HG02588 (cell line): ENCODE results near the gene TNFSF9.

Source experiments
- ATAC-seq: cut with Tn5 transposase; IDR thresholded peaks from one replicate; pipeline ENCODE4 v1.9.1; 2021; ENCODE audit warnings: mild to moderate bottlenecking, moderate library complexity; ENCODE audit not compliant: unreplicated experiment

The TNFSF9 gene, protein sequence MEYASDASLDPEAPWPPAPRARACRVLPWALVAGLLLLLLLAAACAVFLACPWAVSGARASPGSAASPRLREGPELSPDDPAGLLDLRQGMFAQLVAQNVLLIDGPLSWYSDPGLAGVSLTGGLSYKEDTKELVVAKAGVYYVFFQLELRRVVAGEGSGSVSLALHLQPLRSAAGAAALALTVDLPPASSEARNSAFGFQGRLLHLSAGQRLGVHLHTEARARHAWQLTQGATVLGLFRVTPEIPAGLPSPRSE

DNA sequence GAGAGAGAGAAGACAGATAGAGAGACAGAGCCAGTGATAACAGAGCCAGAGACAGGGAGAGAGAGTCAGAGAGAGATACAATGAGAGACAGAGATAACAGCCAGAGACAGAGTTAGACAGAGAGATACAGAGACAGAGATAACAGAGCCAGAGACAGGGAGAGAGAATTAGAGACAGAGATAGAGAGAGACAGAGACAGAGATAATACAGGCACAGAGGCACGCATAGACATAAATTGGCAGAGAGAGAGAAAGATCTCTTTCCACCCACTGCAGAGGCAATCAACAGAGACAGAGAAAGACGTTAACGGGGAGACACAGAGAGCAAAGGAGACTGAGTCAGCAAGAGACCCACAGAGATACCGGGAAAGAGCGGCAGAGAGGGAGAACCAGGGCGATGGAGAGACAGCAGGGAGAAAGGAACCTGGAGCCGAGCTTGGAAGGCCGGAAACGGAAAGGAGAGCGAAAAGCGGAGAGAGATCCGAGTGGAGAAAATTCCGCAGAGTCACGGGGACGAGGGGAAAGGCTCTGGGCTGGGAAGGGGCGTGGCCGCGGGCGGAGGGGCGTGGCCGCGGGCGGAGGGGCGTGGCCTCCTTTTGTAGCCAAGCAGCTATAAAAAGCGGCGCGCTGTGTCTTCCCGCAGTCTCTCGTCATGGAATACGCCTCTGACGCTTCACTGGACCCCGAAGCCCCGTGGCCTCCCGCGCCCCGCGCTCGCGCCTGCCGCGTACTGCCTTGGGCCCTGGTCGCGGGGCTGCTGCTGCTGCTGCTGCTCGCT is at the start of gene TNFSF9:
TNFSF9 (plus strand) TSS at position 641 of the 777 bp plus-strand sequence; CDS start at position 652, 11 bp downstream.
- peak; percentile 36 for ATAC-seq

DNA sequence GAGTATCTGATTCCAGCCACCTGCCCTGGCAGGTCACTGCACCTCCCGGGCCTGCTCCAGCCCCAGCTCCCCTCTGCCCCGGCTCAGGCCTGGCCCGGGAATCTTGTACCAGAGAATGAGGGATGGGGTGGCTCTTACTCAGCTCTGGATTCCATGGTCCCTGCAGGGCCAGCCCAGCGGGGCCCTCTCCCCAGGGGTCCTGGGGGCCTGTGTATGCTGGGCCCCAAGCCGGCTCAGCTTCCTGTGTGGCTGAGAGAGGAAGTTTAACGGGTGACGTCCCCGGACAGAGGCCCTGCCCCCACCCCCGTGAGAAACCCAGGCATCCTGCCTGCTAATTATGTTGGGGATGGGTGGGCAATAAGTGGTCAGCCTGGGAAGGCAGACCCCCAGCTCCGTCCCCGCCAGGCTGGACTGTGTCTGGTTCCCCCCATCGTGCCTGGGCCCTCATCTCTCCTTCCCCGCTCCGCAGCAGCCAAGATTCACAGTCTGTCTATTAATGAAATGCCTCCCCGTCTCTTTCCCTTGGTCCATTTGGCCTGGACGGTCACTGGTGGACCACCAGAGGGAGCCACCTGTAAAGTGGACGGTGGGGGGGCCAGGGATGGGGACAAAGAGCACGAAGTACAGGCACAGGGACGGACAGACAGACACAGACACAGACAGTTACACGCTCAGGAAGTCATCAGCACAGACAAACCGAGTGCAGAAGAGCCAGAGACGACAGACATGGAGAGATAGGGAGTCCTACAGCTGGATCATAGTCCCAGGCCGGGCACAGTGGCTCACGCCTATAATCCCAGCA is 49.1 kb upstream of the TNFSF9 start, which contains the start of gene DENND1C:
DENND1C (minus strand) TSS at position 247 of the 802 bp plus-strand sequence; CDS start at position 155, 92 bp downstream.
- ATAC-seq = peak; percentile 49

DNA sequence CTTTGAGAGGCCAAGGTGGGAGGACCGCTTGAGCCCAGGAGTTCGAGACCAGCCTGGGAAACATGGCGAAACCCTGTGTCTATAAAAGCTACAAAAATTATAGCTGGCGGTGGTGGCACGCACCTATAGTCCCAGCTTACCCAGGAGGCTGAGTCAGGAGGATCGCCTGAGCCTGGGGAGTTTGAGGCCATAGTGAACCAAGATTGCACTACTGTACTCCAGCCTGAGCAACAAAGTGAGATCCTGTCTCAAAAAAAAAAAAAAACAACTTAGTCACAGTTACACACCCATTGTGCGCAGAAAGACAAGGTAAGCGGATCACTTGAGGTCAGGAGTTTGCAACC is 48.5 kb upstream of the TNFSF9 start:
- ATAC-seq = no peak

DNA sequence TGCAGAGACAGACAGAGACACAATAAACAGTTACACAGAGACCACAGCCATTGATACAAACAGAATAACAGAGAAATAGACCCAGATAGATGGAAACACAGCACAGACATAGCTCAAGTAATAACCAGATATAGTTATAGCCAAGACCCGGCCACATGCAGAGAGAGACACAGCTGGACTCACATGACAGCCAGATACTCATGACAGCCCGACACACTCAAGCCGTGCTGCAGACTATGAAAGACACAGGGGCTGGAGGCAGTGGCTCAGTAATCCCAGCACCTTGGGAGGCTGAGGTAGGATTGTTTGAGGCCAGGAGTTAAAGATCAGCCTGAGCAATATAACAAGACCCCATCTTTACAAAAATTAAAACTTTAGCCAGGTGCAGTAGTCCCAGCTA is 47.6 kb upstream of the TNFSF9 start:
- no peak for ATAC-seq

DNA sequence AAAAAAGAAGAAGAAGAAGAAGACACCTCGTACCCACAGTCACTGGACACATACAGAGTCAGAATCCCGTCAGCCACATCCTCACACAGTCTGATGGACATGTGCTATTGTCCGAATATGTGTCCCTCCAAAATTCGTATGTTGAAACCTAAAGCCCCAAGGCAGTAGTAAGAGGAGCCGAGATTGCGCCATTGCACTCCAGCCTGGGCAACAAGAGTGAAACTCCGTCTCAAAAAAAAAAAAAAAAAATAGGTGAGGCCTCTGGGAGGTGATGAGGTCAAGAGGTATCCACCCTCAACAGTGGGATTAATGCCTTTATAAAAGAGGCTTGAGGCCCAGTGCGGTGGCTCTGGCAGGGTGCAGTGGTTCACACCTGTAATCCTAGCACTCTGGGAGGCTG is 46.6 kb upstream of the TNFSF9 start:
- ATAC-seq = no peak

DNA sequence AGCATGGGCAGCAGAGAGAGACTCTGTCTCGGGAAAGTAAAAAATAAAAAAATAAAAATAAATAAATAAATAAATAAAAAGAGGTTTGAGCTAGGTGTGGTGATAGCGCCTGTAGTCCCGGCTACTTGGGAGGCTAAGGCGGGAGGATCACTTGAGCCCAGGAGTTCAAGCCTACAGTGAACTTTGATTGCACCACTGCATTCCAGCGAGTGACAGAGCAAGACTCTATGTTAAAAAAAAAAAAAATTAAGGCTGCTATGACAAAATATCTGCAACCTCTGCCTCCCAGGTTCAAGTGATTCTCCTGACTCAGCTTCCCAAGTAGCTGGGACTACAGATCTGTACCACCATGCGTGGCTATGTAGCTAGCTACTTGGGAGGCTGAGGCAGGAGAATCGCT is 46.0 kb upstream of the TNFSF9 start:
- ATAC-seq = no peak

DNA sequence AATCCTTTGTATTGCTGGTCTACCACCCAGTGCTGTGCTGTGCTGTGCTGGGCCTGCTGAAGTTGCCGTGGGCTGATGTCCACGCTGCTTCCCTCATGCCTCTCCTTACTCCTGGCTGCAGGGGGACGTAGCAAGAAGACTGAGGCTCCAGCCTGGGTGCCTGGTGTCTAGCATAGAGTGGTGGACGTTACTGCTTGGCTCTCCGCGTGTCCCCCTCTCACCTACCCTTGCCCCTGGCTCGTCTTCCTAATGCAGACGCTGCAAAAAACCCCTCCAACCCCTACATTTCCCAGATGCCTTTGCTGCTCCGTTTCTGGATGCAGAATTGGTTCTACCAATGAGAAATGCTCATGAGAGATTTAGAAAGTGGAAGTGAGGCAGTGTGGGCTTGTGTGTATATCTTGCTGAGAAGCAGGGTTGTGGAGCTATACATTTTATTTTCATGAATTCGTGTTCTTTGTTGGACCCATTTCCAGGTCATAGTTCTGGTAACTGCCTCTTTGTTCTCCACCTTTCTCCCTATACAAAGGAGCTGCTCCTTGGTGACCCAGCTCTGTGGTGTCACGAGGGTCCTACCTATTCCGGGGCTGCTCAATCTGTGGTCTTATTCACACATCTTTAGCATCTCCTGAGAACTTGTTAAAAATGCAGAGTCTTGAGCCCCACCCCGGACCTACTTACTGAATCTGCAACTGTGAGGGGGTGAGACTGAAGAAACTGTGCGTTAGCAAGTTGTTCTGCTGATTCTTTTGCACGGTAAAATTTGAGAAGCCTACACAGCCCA is 41.4 kb upstream of the TNFSF9 start:
- ATAC-seq = no peak

DNA sequence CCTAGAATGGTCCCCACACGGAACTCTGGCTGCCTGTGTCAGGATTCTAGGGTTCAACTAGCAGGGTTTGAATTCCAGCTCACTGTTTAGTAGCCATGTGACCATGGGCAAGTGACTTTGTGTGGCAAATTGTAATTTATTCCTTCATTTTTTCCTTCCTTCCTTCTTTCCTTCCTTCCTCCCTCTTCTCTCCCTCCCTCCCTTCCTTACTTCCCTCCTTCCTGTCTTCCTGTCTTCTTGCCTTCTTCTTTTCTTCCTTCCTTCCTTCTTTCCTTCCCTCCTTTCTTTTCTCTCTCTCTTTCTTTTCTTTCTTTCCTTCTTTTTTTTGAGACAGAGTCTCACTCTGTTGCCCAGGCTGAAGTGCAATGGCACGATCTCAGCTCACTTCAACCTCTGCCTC is 40.7 kb upstream of the TNFSF9 start:
- ATAC-seq = no peak

DNA sequence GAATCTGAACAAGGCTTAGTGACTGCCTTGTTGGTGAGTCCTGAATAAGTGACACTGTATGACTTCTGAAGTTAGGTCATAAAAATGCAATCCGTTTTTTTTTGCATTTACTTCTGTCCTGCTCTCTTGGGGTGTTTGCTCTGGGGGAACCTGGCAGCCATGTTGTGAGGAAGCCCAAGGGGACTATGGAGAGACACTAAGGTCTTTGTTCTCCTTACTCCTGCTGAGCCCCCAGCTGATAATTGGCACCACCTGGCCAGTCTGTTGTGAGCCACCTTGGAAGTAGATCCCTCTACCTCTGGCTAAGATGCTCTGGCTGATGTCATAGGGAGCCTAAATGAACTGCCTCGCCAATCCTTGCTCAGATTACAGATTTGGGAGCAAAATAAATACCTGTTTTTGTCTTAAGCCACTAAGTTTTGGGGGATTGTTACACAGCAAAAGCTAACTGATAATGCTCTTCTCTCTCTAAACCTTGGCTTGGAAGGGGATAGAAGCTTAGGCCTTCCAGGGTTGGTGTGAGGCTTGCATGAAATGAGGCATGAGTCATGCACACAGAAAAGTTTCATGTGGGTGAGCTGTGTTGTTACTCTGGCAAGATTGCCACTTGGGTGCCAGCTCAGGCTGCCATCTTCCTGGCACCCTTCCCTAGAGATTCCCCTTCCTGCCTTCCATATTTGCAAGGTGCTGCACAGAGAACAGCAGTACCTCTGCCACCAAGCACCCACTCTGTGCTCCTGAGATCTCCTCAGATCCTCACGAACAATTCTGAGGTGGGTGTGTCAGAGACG is 38.8 kb upstream of the TNFSF9 start:
- ATAC-seq = no peak

DNA sequence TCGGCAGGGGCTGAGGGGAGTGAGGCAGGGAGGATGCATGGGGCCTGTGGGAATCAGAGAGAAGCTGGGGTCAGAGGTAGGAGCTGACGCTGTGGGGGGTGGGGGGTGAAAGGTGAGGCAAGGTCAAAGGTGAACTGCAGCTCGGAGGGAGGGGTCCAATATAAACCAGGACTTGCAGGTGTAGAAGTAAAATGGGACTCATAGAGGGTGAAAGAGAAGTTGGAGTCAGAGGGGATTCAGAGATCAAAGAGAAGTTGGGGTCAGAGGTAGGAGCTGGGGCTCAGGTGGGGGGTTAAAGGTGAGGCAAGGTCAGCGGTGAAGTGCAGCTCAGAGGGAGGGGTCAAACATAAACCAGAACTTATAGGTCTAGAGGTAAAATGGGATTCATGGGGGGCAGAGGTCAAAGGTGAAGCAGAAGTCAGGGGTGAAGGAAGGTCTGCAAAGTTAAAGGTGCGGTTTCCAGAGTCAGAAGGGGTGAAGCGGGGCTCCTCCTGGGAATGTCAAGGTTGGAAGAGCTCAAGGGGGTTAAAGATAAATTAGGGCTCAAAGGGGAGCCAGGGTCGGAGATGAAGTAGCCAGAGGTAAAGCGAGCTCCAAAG is 36.3 kb upstream of the TNFSF9 start:
- ATAC-seq = no peak

DNA sequence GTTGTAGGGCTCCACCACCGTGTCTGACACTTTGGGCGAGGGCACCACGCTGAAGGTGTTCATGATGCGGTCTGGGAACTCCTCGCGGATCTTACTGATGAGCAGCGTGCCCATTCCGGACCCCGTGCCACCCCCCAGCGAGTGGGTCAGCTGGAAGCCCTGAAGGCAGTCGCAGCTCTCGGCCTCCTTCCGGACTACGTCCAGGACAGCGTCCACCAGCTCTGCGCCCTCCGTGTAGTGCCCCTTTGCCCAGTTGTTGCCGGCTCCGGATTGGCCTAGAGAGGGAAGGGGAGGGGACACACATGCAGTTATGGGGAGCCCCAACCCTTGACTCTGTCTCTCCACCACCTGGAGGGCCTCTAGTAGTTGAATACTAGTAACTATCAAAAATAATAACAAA is 34.9 kb upstream of the TNFSF9 start:
- ATAC-seq = no peak

DNA sequence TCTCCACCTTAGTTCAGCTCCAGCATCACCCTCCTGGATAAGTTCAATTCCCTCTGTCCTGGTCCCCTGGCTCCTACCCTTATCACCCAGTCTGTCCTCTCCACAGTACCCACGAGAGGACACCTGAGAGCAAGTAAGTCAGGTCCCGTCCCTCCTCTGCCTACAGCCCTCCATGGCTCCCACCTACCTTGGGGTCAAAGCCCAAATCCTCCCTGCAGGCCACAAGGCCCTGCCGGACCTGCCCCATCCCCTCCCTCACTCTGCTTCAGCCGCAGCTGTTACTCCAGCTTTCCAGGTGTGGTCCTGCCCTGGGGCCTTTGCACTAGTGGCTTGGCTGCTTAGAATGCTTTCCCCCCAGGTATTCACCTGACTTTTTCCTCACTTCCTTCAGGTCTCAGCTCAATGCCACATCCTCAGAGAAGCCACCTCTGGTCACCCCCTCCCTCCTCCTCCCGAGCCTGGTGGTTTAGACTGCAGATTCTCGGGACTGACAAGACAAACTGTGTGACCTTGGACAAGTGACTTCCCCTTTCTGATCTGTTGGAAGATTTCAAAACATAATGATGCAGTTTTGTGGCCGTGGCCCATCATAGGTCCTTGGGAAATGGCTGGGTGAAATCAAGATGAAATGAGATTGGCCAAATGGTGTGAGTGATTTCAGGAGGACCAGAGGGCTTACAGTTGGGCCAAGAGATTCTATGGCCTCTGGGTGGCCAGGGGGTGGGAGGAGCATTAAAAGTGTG is 32.4 kb upstream of the TNFSF9 start:
- no peak for ATAC-seq

DNA sequence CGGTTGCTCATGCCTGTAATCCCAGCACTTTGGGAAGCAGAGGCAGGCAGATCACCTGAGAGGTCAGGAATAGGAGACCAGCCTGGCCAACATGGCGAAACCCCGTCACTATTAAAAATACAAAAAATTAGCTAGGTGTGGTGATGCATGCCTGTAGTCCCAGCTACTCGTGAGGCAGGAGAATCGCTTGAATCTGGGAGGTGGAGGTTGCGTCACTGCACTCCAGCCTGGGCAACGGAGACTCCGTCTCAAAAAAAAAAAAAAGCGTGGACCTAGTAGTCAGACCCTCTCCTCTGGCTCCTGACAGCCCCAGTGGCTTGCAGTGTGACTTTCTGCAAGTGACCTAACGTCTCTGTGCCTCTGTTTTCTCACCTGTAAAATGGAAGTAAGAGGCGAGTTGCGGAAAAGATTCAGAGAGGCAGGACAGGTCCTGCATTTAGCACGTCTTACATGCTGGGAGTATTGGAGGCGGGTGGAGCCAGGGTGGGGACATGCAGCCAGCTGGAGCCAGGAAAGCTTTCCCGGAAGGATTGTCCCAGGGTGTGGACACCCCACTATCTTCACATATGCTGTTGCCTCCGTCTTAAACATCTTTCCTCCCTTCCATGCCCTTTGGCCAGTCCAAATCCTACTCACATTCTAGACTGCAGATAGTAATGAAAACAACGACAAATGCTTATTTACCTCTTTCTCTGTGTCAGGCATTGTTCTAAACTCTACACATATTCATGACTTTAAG is 31.6 kb upstream of the TNFSF9 start:
- no peak for ATAC-seq

DNA sequence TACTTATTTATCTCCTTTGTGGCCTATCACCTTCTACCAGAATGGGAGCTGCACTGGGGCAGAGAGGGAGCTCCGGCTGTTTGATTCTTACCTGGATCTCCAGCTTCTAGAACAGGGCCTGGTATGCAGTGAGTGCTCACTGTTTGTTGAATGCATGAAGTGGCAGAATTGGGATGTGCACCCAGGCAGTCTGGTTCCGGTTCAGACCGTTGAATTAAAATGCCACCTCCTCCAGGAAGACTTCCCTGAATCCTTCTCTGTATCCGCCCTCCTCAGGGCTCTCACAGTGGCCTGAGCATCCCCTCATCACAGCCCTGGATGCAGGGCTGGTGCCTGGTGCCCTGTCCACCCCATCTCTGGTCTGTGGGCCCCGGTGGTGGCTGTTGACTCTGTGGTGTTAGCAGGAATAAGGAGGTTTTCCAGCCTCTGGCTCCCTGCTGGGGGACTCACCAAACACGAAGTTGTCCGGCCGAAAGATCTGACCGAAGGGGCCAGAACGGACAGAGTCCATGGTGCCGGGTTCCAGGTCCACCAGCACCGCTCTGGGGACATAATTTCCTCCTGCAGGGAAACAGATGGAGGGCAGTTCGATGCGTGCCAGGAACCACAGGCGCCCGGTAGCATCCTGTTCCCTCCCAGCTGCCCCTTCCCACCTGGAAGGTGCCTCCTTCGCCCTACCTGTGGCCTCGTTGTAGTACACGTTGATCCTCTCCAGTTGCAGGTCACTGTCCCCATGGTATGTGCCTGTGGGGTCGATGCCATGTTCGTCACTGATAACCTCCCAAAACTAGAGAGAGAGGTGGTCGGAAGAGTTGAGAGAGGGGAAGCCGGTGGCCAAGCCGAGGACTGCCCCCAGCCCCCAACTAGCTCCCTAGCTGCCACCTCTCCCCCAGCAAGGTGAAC is 29.7 kb upstream of the TNFSF9 start:
- ATAC-seq = no peak

DNA sequence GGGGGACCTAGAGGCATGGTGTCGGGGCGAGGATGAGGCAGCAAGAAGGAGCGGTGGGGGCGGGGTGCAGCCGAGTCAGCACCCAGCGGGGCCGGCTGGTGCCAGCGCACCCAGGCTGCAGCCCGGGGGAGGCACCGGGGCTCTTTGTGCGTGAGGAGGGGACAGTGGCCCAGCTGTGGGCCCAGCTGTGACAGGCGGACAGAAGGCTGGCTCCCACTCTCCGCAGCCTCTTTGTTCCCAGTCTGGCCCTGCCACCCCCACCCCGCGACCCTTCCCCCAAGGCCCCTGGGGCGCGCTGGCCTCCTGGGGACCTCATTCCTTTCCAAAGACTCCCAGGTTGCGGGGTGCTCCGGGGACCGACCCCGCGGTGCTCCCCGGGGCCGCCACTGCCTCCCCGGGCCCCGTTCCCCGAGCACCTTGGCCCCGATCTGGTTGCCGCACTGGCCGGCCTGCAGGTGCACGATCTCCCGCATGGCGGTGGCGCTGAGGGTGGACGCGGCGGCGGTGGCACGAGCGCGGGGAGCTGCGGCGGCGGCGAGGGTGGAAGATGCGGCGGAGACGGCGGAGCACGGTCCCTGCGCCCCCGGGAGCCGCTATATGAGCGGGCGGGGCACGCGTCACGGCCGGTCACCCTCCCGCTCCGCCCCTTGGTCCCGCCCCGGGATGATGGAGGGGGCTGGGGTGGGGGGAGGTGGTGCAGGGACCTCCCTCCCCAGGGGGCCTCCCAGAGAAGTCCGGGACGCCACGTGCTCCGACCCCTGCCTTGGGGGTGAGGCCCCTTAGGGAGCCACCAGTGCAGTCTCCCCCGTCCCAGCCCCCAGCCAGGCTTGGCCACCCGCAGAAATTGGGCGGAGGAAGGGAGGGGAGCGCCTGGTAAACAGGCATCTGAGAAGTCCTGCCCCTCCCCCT is 28.8 kb upstream of the TNFSF9 start, which contains the start of gene TUBB4A:
TUBB4A (minus strand) TSS at position 570 of the 909 bp plus-strand sequence; CDS start at position 473, 97 bp downstream.
- no peak for ATAC-seq
